ENCODE measurements around the gene CCR9. TPM values are rescaled to one million over a fixed set of nuclear protein-coding genes. Genes with fewer than 3 reads are reported as not detected.

Gene CCR9
- total RNA-seq, 1 experiment from 2014 or later, result not detected

GRCh38 chr3:45951946-45952345, 65.6 kb downstream of the CCR9 start:
- Histone ChIP-seq H3K4me3 (replicated peaks in 1 of 2; ENCODE audit: low read depth in 1 of 2, low read length in 2 of 2) (no peak overlapping the region), H3K27ac (ENCODE audit: low read depth, low read length) (no peak overlapping the region), H3K9me3 (ENCODE audit: control insufficient read depth in 1 of 2, insufficient read depth in 1 of 2, low read depth in 1 of 2, low read length in 2 of 2) (no peaks in the 10 kb centered on the region), H3K9ac (ENCODE audit: low read length) (no peak overlapping the region), H3K4me2 (ENCODE audit: low read length) (no peak overlapping the region), H4K20me1 (ENCODE audit: insufficient read depth) (no peaks in the 10 kb centered on the region), H3K9me2 (ENCODE audit: insufficient read depth) (no peaks in the 10 kb centered on the region), H3K27me3 (ENCODE audit: insufficient read depth, low read length) (no peaks in the 10 kb centered on the region), H2AFZ (ENCODE audit: low read depth, low read length, poor library complexity, severe bottlenecking) (no peak overlapping the region), H3K4me1 (ENCODE audit: control insufficient read depth in 1 of 2, insufficient read depth in 2 of 2, low read length in 2 of 2) (no peaks in the 10 kb centered on the region), H3K36me3 (ENCODE audit: control insufficient read depth in 1 of 2, insufficient read depth in 2 of 2, low read length in 2 of 2) (peaks cover 20 to 42% of the 10 kb centered on the region in 2 experiments), H3K79me2 (ENCODE audit: insufficient read depth, low read length) (no peaks in the 10 kb centered on the region)
- ChIA-PET RAD21 (ENCODE audit: low non-redundant PET in 1 of 2, low total read pairs in 2 of 2, uncharacterized antibody in 2 of 2, unreplicated experiment in 2 of 2) (no interaction called here), CTCF (interaction anchor here (1.3 kb wide), 1 partner anchor 13 kb away, joined by 3 read pairs; no protein-coding TSS in a partner anchor), POLR2A (no interaction called here)
- DNase-seq (ENCODE audit: low read depth, low spot score) (no peak), ATAC-seq (no peak)
- intact Hi-C loops (cut with micrococcal nuclease), result no loop called here
- TF ChIP-seq ATF3 (IDR thresholded peaks at IDR 0.05), result no peak
- no peak for TF ChIP-seq POLR2A (IDR thresholded peaks at IDR 0.05; ENCODE audit: borderline replicate concordance, extremely low read depth, insufficient read depth, insufficient read length)
- no peak for TF ChIP-seq RAD21 (IDR thresholded peaks at IDR 0.05; ENCODE audit: low read depth)
- no peak for TF ChIP-seq TCF7L2 (IDR thresholded peaks at IDR 0.05; ENCODE audit: borderline replicate concordance, extremely low read depth, insufficient read depth, insufficient read length)
- TF ChIP-seq EGR1 (IDR thresholded peaks at IDR 0.05; ENCODE audit: low read depth), result no peak
- no peak for TF ChIP-seq CEBPB (IDR thresholded peaks at IDR 0.05; ENCODE audit: low read depth)
- TF ChIP-seq ZFX (IDR thresholded peaks at IDR 0.05), result no peak
- TF ChIP-seq CBX3 (IDR thresholded peaks at IDR 0.05; ENCODE audit: low read depth), result no peak
- no peak for TF ChIP-seq ELF1 (IDR thresholded peaks at IDR 0.05; ENCODE audit: borderline replicate concordance, low read depth)
- TF ChIP-seq CTCF (IDR thresholded peaks at IDR 0.05 in 2 of 3, conservative IDR thresholded peaks at IDR 0.05 in 1 of 3; ENCODE audit: borderline replicate concordance in 1 of 3, insufficient read depth in 1 of 3, low read depth in 2 of 3, low read length in 2 of 3), result no peak
- no peak for TF ChIP-seq SRF (IDR thresholded peaks at IDR 0.05; ENCODE audit: low read depth)
- TF ChIP-seq, protein P1, sequence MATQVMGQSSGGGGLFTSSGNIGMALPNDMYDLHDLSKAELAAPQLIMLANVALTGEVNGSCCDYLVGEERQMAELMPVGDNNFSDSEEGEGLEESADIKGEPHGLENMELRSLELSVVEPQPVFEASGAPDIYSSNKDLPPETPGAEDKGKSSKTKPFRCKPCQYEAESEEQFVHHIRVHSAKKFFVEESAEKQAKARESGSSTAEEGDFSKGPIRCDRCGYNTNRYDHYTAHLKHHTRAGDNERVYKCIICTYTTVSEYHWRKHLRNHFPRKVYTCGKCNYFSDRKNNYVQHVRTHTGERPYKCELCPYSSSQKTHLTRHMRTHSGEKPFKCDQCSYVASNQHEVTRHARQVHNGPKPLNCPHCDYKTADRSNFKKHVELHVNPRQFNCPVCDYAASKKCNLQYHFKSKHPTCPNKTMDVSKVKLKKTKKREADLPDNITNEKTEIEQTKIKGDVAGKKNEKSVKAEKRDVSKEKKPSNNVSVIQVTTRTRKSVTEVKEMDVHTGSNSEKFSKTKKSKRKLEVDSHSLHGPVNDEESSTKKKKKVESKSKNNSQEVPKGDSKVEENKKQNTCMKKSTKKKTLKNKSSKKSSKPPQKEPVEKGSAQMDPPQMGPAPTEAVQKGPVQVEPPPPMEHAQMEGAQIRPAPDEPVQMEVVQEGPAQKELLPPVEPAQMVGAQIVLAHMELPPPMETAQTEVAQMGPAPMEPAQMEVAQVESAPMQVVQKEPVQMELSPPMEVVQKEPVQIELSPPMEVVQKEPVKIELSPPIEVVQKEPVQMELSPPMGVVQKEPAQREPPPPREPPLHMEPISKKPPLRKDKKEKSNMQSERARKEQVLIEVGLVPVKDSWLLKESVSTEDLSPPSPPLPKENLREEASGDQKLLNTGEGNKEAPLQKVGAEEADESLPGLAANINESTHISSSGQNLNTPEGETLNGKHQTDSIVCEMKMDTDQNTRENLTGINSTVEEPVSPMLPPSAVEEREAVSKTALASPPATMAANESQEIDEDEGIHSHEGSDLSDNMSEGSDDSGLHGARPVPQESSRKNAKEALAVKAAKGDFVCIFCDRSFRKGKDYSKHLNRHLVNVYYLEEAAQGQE (IDR thresholded peaks at IDR 0.05; ENCODE audit: low read depth), result no peak
- TF ChIP-seq ZNF274 (IDR thresholded peaks at IDR 0.05; ENCODE audit: low read depth, low read length), result no peak
- TF ChIP-seq SIN3A (IDR thresholded peaks at IDR 0.05; ENCODE audit: low read depth), result no peak
- TF ChIP-seq MAX (IDR thresholded peaks at IDR 0.05), result no peak
- no TSS peak for BruUV-seq (replicated peaks)

All from HCT116 (cell line).